Measurements from ENCODE around the gene BEAN1.
"Not testable (repeated sequence)": the region's sequence is repeated elsewhere in the genome, so short reads cannot be mapped to it uniquely, and the experiment has no call there.

Gene BEAN1

DNA sequence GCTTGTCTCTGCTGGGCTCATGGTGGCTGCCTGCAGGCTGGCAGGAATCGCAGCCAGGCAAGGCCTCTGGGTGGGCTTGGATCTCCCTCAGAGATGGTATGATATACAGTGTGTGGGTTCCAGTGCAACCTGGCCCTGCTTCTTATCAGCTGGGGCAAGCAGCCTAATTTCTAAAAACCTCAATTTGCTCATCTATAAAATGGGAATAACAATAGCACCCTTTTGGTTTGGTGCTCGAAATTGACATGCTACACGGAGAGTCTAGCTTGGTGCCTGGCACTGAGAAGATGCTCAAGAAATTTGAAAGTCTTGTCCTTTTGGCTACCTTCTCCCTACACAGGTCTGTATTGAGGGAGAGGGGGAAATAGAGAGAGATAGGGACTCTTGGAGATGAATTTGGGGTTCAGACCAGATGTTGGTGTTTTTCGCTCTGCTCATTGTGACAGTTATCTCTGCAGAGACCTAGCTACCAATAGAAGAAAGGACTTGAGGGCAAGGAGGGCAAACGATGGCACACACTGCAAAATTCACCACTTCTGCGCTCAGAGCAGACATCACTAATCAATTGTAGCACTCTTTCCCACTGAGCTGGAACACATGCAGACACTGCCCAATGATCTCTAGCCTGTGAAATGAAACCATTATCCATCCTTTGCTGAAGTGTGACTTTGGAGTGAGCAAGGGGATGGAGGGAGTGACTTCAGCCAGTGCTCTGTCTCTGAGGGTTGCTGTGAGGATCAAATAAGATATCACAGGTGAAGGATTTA lies 15.6 kb downstream of the BEAN1 start:
- no peak for DNase-seq

DNA sequence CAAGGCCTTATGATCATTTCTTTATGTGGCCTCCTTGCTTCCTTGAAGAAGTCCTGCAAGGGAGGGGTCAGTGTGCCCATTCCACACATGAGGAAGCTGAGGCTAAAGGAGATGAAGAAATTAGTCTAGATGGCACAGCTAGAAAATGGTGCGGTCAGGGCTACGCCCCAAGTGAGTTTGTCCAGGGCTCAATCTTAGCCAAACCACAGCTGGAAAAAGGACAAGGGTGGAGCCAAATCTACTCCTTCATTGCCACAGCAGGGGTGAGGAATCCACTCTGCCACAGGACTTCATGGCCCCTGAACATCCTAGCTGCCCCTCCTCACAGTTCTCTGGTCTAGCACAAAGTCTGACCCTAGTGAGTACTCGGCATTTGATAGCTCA lies 16.2 kb downstream of the BEAN1 start:
- DNase-seq = no peak

DNA sequence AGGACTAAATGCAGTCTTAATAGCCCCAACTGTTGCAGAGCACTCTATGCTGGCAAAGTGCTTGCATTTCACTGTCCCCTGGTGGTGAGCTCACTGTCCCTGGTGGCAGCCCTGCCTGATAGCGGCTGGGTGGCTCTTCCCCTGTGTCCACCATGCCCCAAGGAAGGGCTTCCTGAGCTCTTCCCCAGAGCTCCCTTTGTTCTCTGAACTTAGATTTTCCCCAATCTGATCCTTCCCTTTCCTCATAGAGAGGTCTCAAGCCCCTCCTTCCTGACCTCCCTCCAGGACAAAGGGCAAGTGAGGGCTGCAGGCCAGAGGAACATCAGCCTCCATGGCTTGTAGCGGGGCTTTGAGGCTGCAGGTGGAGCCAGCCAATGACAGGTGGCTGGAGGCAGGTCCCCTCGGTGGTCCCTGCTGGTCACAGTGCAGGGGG lies 17.0 kb downstream of the BEAN1 start:
- DNase-seq = no peak

DNA sequence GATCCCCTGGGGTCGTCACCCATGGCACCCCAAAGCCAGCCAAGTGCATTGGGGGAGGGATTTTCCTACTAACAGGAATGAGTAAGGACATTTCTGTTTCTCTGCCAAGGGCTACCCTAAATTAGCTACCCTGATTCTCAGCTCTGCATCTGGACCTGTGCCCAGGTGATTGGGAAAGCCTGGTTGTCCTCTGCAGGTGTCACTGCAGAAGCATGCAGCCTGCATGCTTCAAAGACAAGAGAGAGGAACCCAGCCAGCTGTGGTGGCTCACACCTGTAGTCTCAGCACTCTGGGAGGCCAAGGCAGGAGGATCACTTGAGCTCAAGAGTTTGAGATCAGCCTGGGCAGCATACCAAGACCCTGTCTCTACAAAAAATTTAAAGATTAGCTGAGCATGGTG lies 19.6 kb downstream of the BEAN1 start:
- DNase-seq = no peak

DNA sequence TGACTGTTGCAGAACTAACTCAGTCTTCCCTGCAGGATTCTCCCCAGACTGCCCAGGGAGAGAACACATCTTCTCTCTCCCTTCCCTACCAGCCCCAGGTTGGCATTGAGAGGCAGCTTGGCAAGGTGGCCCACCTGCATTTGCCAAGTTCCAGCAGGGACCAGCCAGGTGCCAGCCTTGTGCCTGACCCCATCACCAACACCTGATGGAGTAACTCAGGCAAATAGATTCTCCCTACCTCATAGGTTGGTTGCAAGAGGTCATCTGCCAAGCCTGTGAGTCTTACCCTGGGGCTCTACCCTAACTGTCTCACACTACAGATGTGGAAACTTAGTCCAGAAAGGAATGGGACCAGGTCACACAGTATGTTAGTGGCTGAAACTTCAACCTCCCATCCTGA lies 20.4 kb downstream of the BEAN1 start:
- no peak for DNase-seq

DNA sequence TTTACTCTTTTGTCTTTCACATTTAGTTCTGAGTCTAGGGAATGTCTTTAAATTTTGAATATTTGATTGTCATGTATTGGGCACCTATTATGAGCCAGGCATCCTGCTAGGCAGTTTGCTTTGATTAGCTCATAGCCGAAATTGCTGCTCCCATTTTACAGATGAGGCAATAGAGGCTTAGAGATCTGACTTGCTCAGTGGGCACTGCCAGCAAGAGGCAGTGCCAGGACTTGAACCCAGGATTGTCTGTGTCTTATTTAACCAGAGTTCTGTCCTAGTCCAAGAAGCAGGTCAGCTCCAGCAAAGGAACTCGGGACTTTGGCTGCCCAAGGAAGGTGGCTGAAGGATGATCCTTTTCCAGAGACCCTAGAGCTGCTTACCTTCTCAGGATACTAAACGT lies 24.5 kb downstream of the BEAN1 start:
- DNase-seq = no peak

DNA sequence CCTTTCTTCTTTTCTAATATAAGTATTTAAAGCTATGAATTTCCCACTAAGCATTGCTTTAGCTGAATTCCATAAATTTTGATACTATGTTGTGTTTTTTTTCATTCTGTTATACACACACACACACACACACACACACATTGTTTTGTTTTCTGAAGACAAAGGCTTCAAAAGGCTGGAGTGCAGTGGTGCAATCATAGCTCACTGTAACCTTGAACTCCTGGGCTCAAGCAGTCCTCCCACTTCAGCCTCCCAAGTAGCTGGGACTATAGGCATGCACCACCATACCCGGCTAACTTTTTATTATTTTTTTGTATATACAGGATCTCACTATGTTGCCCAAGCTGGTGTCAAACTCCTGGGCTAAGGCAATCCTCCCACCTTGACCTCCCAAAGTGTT lies 26.1 kb downstream of the BEAN1 start:
- not testable (repeated sequence) for DNase-seq

DNA sequence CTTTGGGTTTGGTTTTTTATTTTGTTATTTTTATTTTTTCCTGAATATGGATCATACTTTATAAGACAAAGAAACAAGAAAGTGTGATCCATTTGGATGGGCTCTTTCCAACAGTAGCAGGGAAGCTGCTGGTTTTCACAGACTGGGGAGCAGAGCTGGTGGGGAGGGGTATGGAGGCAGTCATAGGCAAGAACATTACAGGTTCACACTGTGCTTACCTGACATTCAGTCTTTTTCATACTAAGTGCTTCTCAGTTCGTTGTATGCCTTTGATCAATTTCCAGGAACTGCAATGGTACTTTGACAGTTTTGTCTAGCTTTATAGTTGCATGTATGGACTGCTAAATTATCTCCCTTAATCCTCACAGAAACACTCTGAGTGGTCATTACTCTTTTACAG lies 27.7 kb downstream of the BEAN1 start:
- DNase-seq = no peak

DNA sequence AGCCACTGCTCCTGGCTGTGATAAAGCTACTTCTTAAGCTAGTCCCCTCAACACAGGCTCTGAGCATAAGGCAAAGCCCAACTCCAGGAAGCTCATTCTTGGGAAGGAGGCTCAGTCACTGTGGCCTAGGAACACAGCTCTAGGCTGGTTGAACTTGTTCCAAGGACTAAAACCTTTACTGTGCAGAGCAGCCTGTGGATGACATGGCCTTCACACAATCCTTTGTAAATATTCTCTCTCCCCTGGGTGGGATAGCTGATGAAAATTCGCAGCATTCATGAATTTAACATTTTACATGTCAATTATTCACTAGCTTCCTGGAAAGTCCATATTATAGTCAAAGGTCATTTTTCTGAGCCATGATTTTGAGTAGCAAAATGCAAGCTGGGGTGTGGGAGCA lies 28.9 kb downstream of the BEAN1 start:
- DNase-seq = no peak

DNA sequence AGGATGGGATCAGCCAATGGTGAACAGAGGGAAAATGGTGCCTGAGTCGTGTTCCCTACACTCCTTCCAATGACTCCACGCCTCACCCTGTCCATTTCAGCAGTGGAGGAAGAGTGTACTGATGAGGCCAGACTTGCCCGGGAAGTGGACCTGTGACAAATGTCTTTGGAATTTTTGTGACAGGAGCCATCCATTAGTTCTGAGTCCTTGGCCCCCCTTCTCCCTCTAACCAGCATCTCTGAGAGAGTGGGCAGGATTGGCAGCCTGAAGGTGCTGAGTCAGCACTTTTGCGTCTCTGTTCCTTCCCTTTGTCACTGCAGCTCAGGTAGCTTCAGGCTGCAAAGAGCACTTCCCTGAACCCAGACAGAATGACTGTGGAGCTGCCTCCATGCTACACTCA lies 30.8 kb downstream of the BEAN1 start:
- no peak for DNase-seq

DNA sequence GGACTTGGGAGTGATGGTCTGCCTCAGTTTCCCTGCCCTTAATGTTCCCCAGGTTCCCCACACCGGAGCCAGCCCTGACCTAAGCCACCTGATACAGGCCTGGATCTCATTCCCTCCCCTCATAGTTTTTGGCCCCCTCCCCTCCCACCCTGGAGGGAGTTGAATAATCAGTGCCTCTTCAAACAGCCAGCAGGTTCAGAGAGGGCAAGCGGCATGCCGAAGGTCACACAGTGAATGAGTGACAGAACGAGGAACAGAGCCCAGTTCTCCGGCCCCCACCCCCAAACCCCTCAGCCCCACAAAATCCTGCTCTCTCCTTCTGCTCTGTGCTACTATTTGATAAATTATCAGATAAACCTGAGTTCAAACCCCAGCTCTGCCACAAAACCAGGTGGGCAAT lies 31.2 kb downstream of the BEAN1 start:
- DNase-seq = no peak

DNA sequence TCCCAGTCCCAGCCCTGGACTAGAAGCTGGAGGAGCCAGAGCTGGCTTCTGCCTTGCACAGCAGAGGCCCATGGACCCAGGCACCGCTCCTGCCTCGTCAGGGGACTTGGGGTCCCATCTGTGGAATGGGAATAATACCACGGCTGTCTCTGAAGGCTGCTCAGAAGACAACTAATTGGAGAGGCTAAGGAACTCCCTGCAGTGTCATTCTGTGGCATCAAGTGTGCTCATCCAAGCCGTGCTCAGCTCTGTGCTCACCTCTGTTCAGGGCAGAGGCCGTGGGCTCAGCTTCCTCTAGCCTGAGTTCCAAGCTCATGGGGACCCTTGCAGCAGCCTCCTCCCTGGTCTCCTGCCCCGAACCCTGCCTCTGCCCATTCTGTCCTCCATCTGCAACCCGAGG lies 31.8 kb downstream of the BEAN1 start:
- DNase-seq = no peak

DNA sequence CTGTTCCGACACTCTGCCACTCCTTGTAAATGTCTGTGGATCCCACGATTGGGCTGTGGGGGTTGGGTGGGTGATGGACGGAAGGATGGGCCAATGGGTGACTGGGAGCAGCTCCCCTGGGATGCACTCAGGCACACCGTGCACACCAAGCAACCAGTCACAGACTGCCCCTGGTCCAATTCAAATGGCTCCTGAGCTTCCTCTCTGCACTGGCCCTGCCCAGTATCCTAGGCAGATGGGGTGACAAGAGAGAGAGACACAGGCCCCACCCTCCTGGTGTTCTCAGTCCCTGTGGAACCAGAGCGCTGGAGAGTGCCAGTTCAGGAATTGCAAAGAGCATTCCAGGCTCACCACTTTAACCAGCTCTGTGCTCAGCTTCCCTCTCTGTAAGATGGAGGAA lies 32.8 kb downstream of the BEAN1 start:
- no peak for DNase-seq

DNA sequence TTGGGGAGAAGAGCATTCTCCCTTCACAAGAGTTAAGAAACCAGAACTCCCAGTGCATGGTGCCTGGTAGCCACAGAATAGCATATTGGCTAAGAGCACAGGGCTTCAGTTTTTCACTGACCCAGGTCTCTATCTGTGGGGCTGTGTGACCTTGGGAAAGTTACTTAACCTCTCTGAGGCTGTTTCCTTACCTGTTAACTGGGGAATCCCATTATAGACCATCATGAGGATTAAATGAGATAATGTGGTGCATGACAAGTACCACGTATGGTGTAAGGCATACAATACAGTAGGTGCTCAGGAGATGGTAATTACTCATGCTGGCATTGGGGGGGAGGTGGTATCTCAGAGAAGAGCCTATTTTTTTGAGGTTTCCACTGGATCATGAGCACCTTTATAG lies 33.6 kb downstream of the BEAN1 start:
- no peak for DNase-seq

DNA sequence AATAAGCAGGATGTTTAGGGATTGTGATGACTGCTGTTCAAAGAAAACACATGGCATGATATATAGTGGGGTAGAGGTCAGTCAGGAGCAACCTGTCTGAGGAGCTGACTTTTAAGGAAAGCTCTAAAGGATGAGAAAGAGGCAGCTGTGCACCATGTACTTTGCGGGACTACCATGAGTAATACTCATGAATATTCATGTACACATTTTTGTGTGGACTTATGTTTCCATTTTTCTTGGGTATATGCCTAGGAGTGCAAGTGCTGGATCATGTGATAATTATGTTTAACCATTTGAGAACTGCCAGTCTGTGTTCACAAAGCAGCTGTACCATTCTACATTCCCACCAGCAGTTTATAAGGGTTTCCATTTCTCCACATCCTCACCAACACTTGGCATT lies 35.8 kb downstream of the BEAN1 start:
- no peak for DNase-seq

DNA sequence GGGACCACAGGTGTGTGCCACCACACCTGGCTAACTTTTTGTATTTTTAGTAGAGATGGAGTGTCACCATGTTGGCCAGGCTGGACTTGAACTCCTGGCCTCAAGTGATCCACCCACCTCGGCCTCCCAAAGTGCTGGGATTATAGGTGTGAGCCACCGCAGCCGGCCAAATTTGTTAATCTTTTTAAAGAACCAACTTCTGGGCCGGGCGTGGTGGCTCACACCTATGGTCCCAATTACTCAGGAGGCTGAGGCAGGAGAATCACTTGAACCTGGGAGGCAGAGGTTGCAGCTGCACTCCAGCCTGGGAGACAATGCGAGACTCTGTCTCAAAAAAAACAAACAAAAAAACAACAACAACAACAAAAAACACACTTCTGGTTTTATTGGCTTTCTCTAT lies 38.9 kb downstream of the BEAN1 start:
- DNase-seq = not testable (repeated sequence)

DNA sequence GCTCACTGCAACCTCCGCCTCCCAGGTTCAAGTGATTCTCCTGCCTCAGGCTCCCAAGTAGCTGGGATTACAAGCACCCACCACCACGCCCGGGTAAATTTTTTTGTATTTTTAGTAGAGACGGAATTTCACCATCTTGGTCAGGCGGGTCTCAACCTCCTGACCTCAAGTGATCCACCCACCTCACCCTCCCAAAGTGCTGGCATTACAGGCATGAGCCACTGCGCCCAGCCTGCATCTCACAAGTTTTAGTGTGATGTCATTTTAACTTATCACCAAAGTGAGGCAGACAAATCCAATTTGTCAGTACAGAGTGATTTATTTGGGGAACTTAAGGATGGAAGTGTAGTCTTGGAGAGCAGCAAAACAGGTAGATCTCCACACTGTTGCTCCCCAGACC lies 39.5 kb downstream of the BEAN1 start:
- not testable (repeated sequence) for DNase-seq

DNA sequence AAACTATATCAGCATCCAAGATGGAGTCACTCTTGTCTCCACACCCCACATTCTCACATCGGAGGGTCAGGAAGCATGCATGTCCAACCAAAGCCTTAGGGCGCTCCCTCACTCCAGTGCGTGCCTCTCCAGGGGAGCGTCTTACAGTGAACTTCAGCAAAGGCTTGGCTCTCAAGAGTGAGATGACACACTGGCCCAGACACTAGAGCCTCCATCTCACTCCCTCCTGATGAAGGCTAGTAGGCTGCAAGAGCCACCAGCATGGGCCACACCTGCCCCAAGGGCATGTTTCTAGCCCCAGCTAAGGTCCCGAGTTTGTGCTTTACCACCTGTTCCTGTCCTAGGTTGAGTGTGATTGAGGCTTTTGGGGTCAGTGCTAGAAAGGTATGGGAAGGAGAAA lies 40.5 kb downstream of the BEAN1 start:
- DNase-seq = no peak

DNA sequence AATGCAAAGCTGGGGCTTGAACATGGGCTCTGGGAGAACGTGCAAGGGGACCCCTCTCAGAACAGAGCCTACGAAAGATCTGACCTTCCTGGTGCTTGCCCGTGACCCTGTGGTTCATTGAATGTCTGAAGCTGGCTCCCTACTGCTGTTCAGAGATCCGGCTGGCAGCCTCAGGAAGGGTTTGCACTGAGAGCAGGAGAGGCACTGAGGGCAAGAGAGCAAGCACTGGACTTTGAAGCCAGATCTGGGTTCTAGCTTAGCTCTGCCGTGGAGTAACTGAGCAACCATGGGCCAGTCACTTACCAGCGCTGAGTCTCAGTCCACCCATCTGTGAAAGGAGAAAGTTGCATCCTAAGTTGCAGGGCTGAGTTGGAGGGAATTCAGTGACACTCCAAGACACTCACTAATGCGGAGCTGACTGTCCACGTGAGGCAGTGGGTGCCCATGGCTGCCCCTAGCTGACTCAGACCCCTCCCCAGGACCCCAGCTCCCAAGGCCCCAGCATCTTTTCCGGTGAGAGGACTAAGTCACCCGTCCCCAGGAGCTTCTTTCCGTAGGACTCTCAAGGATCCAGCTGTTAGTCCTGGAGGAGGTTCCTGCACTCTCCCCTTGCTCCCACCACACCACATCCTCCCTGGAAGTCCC lies 41.3 kb downstream of the BEAN1 start:
- DNase-seq = no peak

DNA sequence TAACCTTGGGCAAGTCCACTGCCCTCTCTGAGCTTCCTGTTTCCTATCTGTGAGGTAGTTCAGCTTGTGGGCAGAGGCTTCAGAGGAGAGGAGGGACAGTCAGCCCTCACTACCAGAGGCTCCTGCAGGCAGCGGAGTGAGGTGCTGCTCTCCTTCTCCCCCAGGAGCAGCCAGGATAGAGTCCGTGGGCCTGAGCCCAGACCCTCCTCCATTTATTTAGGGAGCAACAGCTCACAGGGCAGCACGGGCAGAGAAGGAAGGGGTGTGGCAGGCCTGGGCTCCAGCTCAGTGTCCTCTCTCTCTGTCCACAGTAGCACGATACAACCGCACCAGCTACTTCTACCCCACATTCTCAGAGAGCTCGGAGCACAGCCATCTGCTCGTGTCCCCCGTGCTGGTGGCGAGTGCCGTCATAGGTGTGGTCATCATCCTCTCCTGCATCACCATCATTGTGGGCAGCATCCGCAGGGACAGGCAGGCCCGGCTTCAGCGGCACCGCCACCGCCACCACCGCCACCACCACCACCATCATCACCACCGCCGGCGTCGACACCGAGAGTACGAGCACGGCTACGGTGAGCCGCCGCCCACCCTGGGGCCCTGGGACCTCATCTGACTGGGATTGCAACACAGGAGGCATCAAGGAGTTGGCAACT lies 42.3 kb downstream of the BEAN1 start:
- DNase-seq = no peak

DNA sequence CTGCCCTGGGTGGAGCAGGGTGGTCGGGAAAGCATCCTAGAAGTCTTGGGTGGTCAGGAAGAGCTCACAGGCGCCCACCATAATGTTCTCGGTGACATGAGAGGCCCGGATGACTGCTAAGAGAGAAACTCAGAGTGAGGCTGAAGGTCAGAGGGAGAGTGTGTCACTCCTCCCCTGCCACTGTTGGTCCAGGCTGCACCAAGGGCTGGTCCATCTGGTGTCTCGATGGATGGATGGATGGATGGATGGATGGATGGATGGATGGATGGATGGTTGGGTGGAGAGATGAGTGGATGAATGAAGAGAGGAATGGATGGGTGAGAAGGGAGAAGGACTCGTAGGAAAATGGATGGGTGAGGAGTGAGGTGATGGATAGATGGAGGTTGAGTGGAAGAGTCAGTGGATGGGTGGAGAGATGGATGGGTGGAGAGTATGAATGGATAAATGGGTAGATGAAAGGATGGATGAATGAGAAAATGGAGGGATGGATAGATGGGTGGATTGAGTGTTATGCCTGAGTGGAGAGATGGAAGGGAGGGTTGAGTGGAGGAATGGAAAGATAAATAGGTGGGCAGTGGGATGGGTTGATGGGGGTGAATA lies 43.0 kb downstream of the BEAN1 start:
- no peak for DNase-seq

DNA sequence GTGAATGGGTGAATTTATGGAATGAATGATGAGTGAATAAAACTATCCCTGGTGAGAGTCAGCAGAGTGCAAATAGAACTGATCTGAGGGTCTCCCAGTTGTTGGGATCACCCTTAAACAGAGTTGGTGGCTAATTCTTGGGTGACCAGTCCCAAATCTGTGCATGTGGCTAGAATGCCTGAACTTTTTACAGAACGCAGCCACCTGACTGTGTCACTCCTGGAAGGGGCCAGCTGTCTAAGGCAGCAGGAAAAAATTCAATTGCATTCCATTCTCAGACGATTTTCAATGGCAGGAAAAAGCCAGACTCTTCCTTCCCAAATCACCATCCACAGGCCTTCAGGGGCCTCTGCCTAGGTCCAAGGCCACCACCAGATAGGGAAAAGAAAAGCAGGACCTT lies 43.5 kb downstream of the BEAN1 start:
- no peak for DNase-seq

DNA sequence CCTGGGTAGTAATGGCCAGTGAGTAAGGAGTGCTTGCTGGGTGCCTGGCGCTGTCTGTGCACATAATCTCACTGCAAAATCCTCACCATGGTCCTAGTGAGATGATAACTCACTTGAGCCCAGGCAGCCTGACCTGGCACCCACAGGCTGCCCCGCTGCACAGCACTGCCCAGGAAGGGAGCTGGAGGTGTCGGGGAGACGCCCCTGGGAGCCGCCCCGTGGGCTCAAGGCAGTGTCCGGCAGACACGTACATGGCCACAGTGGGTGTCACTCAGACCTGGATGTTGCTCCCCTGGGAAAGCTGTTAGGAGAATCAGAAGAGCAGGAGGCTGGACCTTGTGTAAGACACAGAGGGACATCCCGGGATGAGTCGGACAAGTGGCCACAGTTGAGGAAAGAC lies 44.2 kb downstream of the BEAN1 start:
- no peak for DNase-seq
